GM23338 (cell line): ENCODE results near the gene CBFA2T3.

ENCODE experiments used
- CTCF ChIP-seq, 2 experiments: fragments of 200-600 bp in 1 of 2; sonication (generic) in 1 of 2; conservative IDR thresholded peaks; 2 replicates each; pipeline versions ENCODE4 v1.5.1 to v1.6.1; 2016 to 2017; ENCODE audit warnings: antibody characterized with exemption in 2 of 2, low read depth in 2 of 2, mild to moderate bottlenecking in 2 of 2, moderate library complexity in 1 of 2
- EZH2 ChIP-seq: fragments of 200-600 bp; sonication (generic); IDR thresholded peaks from one replicate; pipeline ENCODE4 v1.8.0; 2017; ENCODE audit warnings: antibody characterized with exemption, mild to moderate bottlenecking, low read depth; ENCODE audit not compliant: unreplicated experiment
- EZH2phosphoT487 ChIP-seq: fragments of 200-600 bp; sonication (generic); IDR thresholded peaks from one replicate; pipeline ENCODE4 v1.8.1; 2018; ENCODE audit warnings: antibody characterized with exemption; ENCODE audit not compliant: unreplicated experiment

GRCh38 chr16:88895335-88895734, 81.7 kb downstream of the CBFA2T3 start:
- TF ChIP-seq EZH2phosphoT487: no peak
- no peak for TF ChIP-seq CTCF (conservative IDR thresholded peaks at IDR 0.05; ENCODE audit: low read depth in 2 of 2)
- TF ChIP-seq EZH2: no peak
